ENCODE data around the gene RXRA.
A peak's percentile ranks its signal among the peaks of the same experiment; 100 is the strongest.

RXRA gene

GRCh38 chr9:134314039-134314949 is 12.0 kb upstream of the RXRA start:
- no peaks in the 10 kb centered on the region for H3K36me3 ChIP-seq (ENCODE audit: control insufficient read depth in 2 of 2, insufficient read depth in 2 of 2, low read length in 2 of 2)
- H3K4me3 ChIP-seq (ENCODE audit: low read length in 2 of 2), result no peak overlapping the region
- H3K4me1 ChIP-seq (ENCODE audit: control insufficient read depth, insufficient read depth, low read length), result peaks cover 32% of the 10 kb centered on the region
- H3K9me3 ChIP-seq (ENCODE audit: control insufficient read depth in 2 of 2, low read length in 2 of 2), result peaks cover 0 to 6% of the 10 kb centered on the region in 2 donors
- H3K27ac ChIP-seq (ENCODE audit: low read length), result no peak overlapping the region
- no peak overlapping the region for H3K9ac ChIP-seq (ENCODE audit: low read length in 2 of 2)
- no peaks in the 10 kb centered on the region for H3K27me3 ChIP-seq (ENCODE audit: control insufficient read depth in 1 of 2, insufficient read depth in 2 of 2, low read length in 2 of 2)

- H3K27ac ChIP-seq (ENCODE audit: low read length), result no peak overlapping the region
- no peak overlapping the region for H3K9ac ChIP-seq (ENCODE audit: low read length in 2 of 2)
Observed at GRCh38 chr9:134314950-134315715, 11.1 kb upstream of the RXRA start.

GRCh38 chr9:134315716-134316448 is 10.4 kb upstream of the RXRA start:
- Histone ChIP-seq H3K27me3 (ENCODE audit: control insufficient read depth in 1 of 2, insufficient read depth in 2 of 2, low read length in 2 of 2) (no peaks in the 10 kb centered on the region), H3K27ac (ENCODE audit: low read length) (no peak overlapping the region), H3K36me3 (ENCODE audit: control insufficient read depth in 2 of 2, insufficient read depth in 2 of 2, low read length in 2 of 2) (no peaks in the 10 kb centered on the region), H3K9ac (ENCODE audit: low read length in 2 of 2) (no peak overlapping the region), H3K4me1 (ENCODE audit: control insufficient read depth, insufficient read depth, low read length) (peaks cover 32% of the 10 kb centered on the region), H3K9me3 (ENCODE audit: control insufficient read depth in 2 of 2, low read length in 2 of 2) (peaks cover 0 to 6% of the 10 kb centered on the region in 2 donors), H3K4me3 (ENCODE audit: low read length in 2 of 2) (no peak overlapping the region)

More at GRCh38 chr9:134314950-134315715, 11.1 kb upstream of the RXRA start:
- Histone ChIP-seq H3K36me3 (ENCODE audit: control insufficient read depth in 2 of 2, insufficient read depth in 2 of 2, low read length in 2 of 2) (no peaks in the 10 kb centered on the region), H3K9me3 (ENCODE audit: control insufficient read depth in 2 of 2, low read length in 2 of 2) (peaks cover 0 to 6% of the 10 kb centered on the region in 2 donors), H3K4me3 (ENCODE audit: low read length in 2 of 2) (no peak overlapping the region), H3K4me1 (ENCODE audit: control insufficient read depth, insufficient read depth, low read length) (peaks cover 32% of the 10 kb centered on the region), H3K27me3 (ENCODE audit: control insufficient read depth in 1 of 2, insufficient read depth in 2 of 2, low read length in 2 of 2) (no peaks in the 10 kb centered on the region)

- Histone ChIP-seq H3K4me3 (ENCODE audit: low read length in 2 of 2) (peak overlapping the region in 1 of 2 donors; percentile 8), H3K9ac (ENCODE audit: low read length in 2 of 2) (no peak overlapping the region), H3K4me1 (ENCODE audit: control insufficient read depth, insufficient read depth, low read length) (peaks cover 32% of the 10 kb centered on the region), H3K9me3 (ENCODE audit: control insufficient read depth in 2 of 2, low read length in 2 of 2) (peaks cover 0 to 6% of the 10 kb centered on the region in 2 donors), H3K36me3 (ENCODE audit: control insufficient read depth in 2 of 2, insufficient read depth in 2 of 2, low read length in 2 of 2) (no peaks in the 10 kb centered on the region), H3K27me3 (ENCODE audit: control insufficient read depth in 1 of 2, insufficient read depth in 2 of 2, low read length in 2 of 2) (no peaks in the 10 kb centered on the region), H3K27ac (ENCODE audit: low read length) (no peak overlapping the region)
Observed at GRCh38 chr9:134316449-134317160, 9.7 kb upstream of the RXRA start.

- H3K27me3 ChIP-seq (ENCODE audit: control insufficient read depth in 1 of 2, insufficient read depth in 2 of 2, low read length in 2 of 2), result no peaks in the 10 kb centered on the region
- H3K4me1 ChIP-seq (ENCODE audit: control insufficient read depth, insufficient read depth, low read length), result peaks cover 32% of the 10 kb centered on the region
- H3K27ac ChIP-seq (ENCODE audit: low read length), result no peak overlapping the region
- H3K9ac ChIP-seq (ENCODE audit: low read length in 2 of 2), result no peak overlapping the region
- H3K9me3 ChIP-seq (ENCODE audit: control insufficient read depth in 2 of 2, low read length in 2 of 2), result peaks cover 0 to 6% of the 10 kb centered on the region in 2 donors
- no peaks in the 10 kb centered on the region for H3K36me3 ChIP-seq (ENCODE audit: control insufficient read depth in 2 of 2, insufficient read depth in 2 of 2, low read length in 2 of 2)
- no peak overlapping the region for H3K4me3 ChIP-seq (ENCODE audit: low read length in 2 of 2)
Observed at GRCh38 chr9:134317400-134317789, 8.9 kb upstream of the RXRA start.

- Histone ChIP-seq H3K9me3 (ENCODE audit: control insufficient read depth in 2 of 2, low read length in 2 of 2) (peaks cover 0 to 6% of the 10 kb centered on the region in 2 donors), H3K9ac (ENCODE audit: low read length in 2 of 2) (no peak overlapping the region), H3K4me1 (ENCODE audit: control insufficient read depth, insufficient read depth, low read length) (peaks cover 32% of the 10 kb centered on the region), H3K27me3 (ENCODE audit: control insufficient read depth in 1 of 2, insufficient read depth in 2 of 2, low read length in 2 of 2) (no peaks in the 10 kb centered on the region), H3K27ac (ENCODE audit: low read length) (no peak overlapping the region), H3K36me3 (ENCODE audit: control insufficient read depth in 2 of 2, insufficient read depth in 2 of 2, low read length in 2 of 2) (no peaks in the 10 kb centered on the region), H3K4me3 (ENCODE audit: low read length in 2 of 2) (no peak overlapping the region)
Observed at GRCh38 chr9:134317790-134318414, 8.4 kb upstream of the RXRA start.

- Histone ChIP-seq H3K36me3 (ENCODE audit: control insufficient read depth in 2 of 2, insufficient read depth in 2 of 2, low read length in 2 of 2) (no peaks in the 10 kb centered on the region), H3K9ac (ENCODE audit: low read length in 2 of 2) (no peak overlapping the region), H3K9me3 (ENCODE audit: control insufficient read depth in 2 of 2, low read length in 2 of 2) (peaks cover 0 to 2% of the 10 kb centered on the region in 2 donors), H3K4me1 (ENCODE audit: control insufficient read depth, insufficient read depth, low read length) (peaks cover 32% of the 10 kb centered on the region), H3K27me3 (ENCODE audit: control insufficient read depth in 1 of 2, insufficient read depth in 2 of 2, low read length in 2 of 2) (no peaks in the 10 kb centered on the region), H3K27ac (ENCODE audit: low read length) (no peak overlapping the region), H3K4me3 (ENCODE audit: low read length in 2 of 2) (no peak overlapping the region)
Observed at GRCh38 chr9:134318481-134318891, 7.8 kb upstream of the RXRA start.

GRCh38 chr9:134318941-134319305 is 7.3 kb upstream of the RXRA start:
- H3K36me3 ChIP-seq (ENCODE audit: control insufficient read depth in 2 of 2, insufficient read depth in 2 of 2, low read length in 2 of 2), result no peaks in the 10 kb centered on the region

GRCh38 chr9:134319306-134320125 is 6.7 kb upstream of the RXRA start:
- Histone ChIP-seq H3K27ac (ENCODE audit: low read length) (no peak overlapping the region), H3K4me1 (ENCODE audit: control insufficient read depth, insufficient read depth, low read length) (peaks cover 42% of the 10 kb centered on the region), H3K9ac (ENCODE audit: low read length in 2 of 2) (no peak overlapping the region), H3K9me3 (ENCODE audit: control insufficient read depth in 2 of 2, low read length in 2 of 2) (no peaks in the 10 kb centered on the region), H3K27me3 (ENCODE audit: control insufficient read depth in 1 of 2, insufficient read depth in 2 of 2, low read length in 2 of 2) (no peaks in the 10 kb centered on the region), H3K36me3 (ENCODE audit: control insufficient read depth in 2 of 2, insufficient read depth in 2 of 2, low read length in 2 of 2) (no peaks in the 10 kb centered on the region), H3K4me3 (ENCODE audit: low read length in 2 of 2) (no peak overlapping the region)

More at GRCh38 chr9:134318941-134319305, 7.3 kb upstream of the RXRA start:
- no peak overlapping the region for H3K27ac ChIP-seq (ENCODE audit: low read length)
- peaks cover 36% of the 10 kb centered on the region for H3K4me1 ChIP-seq (ENCODE audit: control insufficient read depth, insufficient read depth, low read length)
- no peaks in the 10 kb centered on the region for H3K9me3 ChIP-seq (ENCODE audit: control insufficient read depth in 2 of 2, low read length in 2 of 2)
- no peak overlapping the region for H3K4me3 ChIP-seq (ENCODE audit: low read length in 2 of 2)
- H3K27me3 ChIP-seq (ENCODE audit: control insufficient read depth in 1 of 2, insufficient read depth in 2 of 2, low read length in 2 of 2), result no peaks in the 10 kb centered on the region
- no peak overlapping the region for H3K9ac ChIP-seq (ENCODE audit: low read length in 2 of 2)
